Measurements from ENCODE around the gene HCN1. TPM values are rescaled to one million over a fixed set of nuclear protein-coding genes. Genes with fewer than 3 reads are reported as not detected.

Gene HCN1
- total RNA-seq, 2 donors from 2014 or later, result 0.52 to 3.0 TPM

DNA sequence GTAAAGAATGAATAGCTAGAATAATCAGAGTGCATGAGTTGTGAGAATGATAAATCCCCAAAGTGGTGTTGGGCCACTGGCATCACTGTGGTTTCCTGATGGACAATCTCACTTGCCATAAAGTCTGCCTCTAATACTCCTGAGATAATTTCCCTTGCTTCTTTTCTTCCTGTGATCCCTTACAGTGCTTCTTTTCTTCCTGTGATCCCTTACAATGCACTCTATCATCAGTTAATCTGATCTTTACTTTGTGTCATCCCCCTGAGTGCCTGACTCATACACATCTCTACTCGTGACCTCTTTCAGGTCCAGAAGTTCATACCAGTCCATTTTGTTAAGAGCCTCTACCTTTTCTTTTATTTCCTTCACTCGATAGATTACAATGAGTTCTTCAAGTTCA, 418.3 kb downstream of the HCN1 start:
- TF ChIP-seq POLR2A (IDR thresholded peaks at IDR 0.05), result no peak
- TF ChIP-seq, protein P1, sequence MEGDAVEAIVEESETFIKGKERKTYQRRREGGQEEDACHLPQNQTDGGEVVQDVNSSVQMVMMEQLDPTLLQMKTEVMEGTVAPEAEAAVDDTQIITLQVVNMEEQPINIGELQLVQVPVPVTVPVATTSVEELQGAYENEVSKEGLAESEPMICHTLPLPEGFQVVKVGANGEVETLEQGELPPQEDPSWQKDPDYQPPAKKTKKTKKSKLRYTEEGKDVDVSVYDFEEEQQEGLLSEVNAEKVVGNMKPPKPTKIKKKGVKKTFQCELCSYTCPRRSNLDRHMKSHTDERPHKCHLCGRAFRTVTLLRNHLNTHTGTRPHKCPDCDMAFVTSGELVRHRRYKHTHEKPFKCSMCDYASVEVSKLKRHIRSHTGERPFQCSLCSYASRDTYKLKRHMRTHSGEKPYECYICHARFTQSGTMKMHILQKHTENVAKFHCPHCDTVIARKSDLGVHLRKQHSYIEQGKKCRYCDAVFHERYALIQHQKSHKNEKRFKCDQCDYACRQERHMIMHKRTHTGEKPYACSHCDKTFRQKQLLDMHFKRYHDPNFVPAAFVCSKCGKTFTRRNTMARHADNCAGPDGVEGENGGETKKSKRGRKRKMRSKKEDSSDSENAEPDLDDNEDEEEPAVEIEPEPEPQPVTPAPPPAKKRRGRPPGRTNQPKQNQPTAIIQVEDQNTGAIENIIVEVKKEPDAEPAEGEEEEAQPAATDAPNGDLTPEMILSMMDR (IDR thresholded peaks at IDR 0.05), result no peak
- WGBS, 2 donors, result 63 to 75% methylated on average over 2 of the region's 2 CpGs
- Histone ChIP-seq H3K36me3 (replicated peaks in 1 of 2; ENCODE audit: insufficient read depth in 1 of 2, low read depth in 2 of 2) (no peaks in the 10 kb centered on the region), H3K9me3 (no peaks in the 10 kb centered on the region), H3K27ac (no peak overlapping the region), H3K27me3 (no peaks in the 10 kb centered on the region), H3K4me3 (no peak overlapping the region), H3K4me1 (no peaks in the 10 kb centered on the region)
- ATAC-seq (no peak), DNase-seq (no peak)
- intact Hi-C loops (cut with DNase I), result no loop called here

GRCh38 chr5:45274241-45274640, 421.9 kb downstream of the HCN1 start:
- Histone ChIP-seq H3K9me3 (no peaks in the 10 kb centered on the region), H3K36me3 (replicated peaks in 1 of 2; ENCODE audit: insufficient read depth in 1 of 2, low read depth in 2 of 2) (no peaks in the 10 kb centered on the region), H3K27me3 (no peaks in the 10 kb centered on the region), H3K4me1 (no peaks in the 10 kb centered on the region), H3K4me3 (no peak overlapping the region), H3K27ac (no peak overlapping the region)
- intact Hi-C loops (cut with DNase I), result no loop called here
- TF ChIP-seq, protein P1 (IDR thresholded peaks at IDR 0.05), result no peak
- no peak for TF ChIP-seq POLR2A (IDR thresholded peaks at IDR 0.05)
- 23 to 26% methylated on average over 2 of the region's 2 CpGs for WGBS, 2 donors
- DNase-seq (no peak), ATAC-seq (peak; percentile 33)

DNA sequence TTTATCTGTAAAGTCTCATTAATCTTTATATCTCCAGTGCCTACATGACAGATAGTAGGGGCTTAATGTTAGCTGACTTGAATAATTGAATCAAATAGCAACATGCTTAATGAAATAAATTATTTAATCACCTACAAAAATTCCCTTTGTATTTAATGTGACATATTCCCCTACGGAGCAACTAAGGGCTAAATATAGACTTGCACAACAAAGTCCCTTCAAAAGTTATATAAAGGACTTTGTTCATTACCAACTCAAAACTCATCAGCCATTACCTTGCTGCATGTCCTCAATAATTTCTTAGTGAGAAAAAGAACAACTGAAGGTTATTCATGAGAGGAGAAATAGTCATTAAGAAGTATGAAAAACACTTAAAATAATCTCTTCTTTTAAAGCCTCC, 424.6 kb downstream of the HCN1 start:
- Histone ChIP-seq H3K27me3 (no peaks in the 10 kb centered on the region), H3K9me3 (no peaks in the 10 kb centered on the region), H3K4me3 (no peak overlapping the region), H3K4me1 (no peaks in the 10 kb centered on the region), H3K36me3 (replicated peaks in 1 of 2; ENCODE audit: insufficient read depth in 1 of 2, low read depth in 2 of 2) (no peaks in the 10 kb centered on the region), H3K27ac (no peak overlapping the region)
- intact Hi-C loops (cut with DNase I), result no loop called here
- DNase-seq (no peak), ATAC-seq (no peak)
- 28 to 40% methylated on average over 1 of the region's 1 CpG for WGBS, 2 donors
- TF ChIP-seq, protein P1 (IDR thresholded peaks at IDR 0.05), result no peak
- TF ChIP-seq POLR2A (IDR thresholded peaks at IDR 0.05), result no peak

DNA sequence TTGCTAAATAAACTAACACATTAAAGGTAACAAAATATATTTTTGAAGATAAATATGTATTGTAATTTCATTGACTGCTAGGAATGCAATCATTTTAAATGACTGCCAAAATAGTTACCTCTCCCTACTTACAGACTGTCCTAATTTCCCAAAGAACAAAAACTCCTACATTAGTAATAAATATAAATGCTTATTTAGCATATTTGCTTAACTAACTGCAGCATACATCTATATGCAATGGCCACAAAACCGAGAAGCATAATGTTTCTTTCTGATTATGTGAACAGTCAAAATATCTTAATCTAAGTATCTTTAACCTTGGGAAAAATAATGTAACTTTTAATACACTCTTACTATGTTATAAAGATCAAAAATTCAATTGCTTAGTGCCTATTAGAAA, 431.7 kb downstream of the HCN1 start:
- ATAC-seq (no peak), DNase-seq (no peak)
- Histone ChIP-seq H3K36me3 (replicated peaks in 1 of 2; ENCODE audit: insufficient read depth in 1 of 2, low read depth in 2 of 2) (no peaks in the 10 kb centered on the region), H3K4me3 (no peak overlapping the region), H3K4me1 (no peaks in the 10 kb centered on the region), H3K9me3 (no peaks in the 10 kb centered on the region), H3K27me3 (no peaks in the 10 kb centered on the region), H3K27ac (no peak overlapping the region)
- intact Hi-C loops (cut with DNase I), result no loop called here
- no peak for TF ChIP-seq POLR2A (IDR thresholded peaks at IDR 0.05)
- TF ChIP-seq, protein P1 (IDR thresholded peaks at IDR 0.05), result no peak
- 69 to 77% methylated on average over 1 of the region's 1 CpG for WGBS, 2 donors

- intact Hi-C loops (cut with DNase I), result no loop called here
- Histone ChIP-seq H3K36me3 (replicated peaks in 1 of 2; ENCODE audit: insufficient read depth in 1 of 2, low read depth in 2 of 2) (no peaks in the 10 kb centered on the region), H3K4me3 (no peak overlapping the region), H3K9me3 (no peaks in the 10 kb centered on the region), H3K4me1 (no peaks in the 10 kb centered on the region), H3K27ac (no peak overlapping the region), H3K27me3 (no peaks in the 10 kb centered on the region)
- 95 to 98% methylated on average over 21 to 29 of the region's 29 CpGs for WGBS, 2 donors
- ATAC-seq (no peak), DNase-seq (peak in 2 of 4 donors; percentile 7 to 8)
- TF ChIP-seq, protein P1 (IDR thresholded peaks at IDR 0.05), result no peak
- TF ChIP-seq POLR2A (IDR thresholded peaks at IDR 0.05), result no peak
Observed at GRCh38 chr5:45262061-45262590, 434.1 kb downstream of the HCN1 start.
